Cortex of kidney (tissue), 1 donor: ENCODE results near the gene GSTM2.
"Not testable (repeated sequence)": the region's sequence is repeated elsewhere in the genome, so short reads cannot be mapped to it uniquely, and the experiment has no call there.

Experiments
- DNase-seq: peaks from one replicate; lab custom pipeline; 2025; lab: John Stamatoyannopoulos, UW

The GSTM2 gene

GRCh38 chr1:109677459-109677858, 9.6 kb downstream of the GSTM2 start:
- no peak for DNase-seq

GRCh38 chr1:109678637-109679036, 10.8 kb downstream of the GSTM2 start:
- DNase-seq = not testable (repeated sequence)

- DNase-seq = not testable (repeated sequence)
These were observed 16.9 kb downstream of the GSTM2 start for GRCh38 chr1:109684777-109685176.

- DNase-seq = not testable (repeated sequence)
These were observed 17.5 kb downstream of the GSTM2 start for GRCh38 chr1:109685399-109685798.

- not testable (repeated sequence) for DNase-seq
These were observed 18.0 kb downstream of the GSTM2 start for GRCh38 chr1:109685890-109686289.

- DNase-seq = not testable (repeated sequence)
These were observed 19.3 kb downstream of the GSTM2 start for GRCh38 chr1:109687109-109687508.

GRCh38 chr1:109687641-109688499, 20.0 kb downstream of the GSTM2 start, which contains the start of gene GSTM1:
Gene GSTM1, plus strand, starts transcription at chr1:109687817. Its CDS starts 57 bp downstream, at chr1:109687874.
- DNase-seq = no peak

- DNase-seq = no peak
These were observed 22.1 kb downstream of the GSTM2 start for GRCh38 chr1:109689844-109690405.

GRCh38 chr1:109691759-109692158, 23.9 kb downstream of the GSTM2 start:
- no peak for DNase-seq

GRCh38 chr1:109694400-109694799, 26.5 kb downstream of the GSTM2 start:
- DNase-seq = not testable (repeated sequence)

GRCh38 chr1:109695138-109695537, 27.3 kb downstream of the GSTM2 start:
- not testable (repeated sequence) for DNase-seq

GRCh38 chr1:109697066-109697465, 29.2 kb downstream of the GSTM2 start:
- DNase-seq = no peak

GRCh38 chr1:109697861-109698260, 30.0 kb downstream of the GSTM2 start:
- DNase-seq = not testable (repeated sequence)

- DNase-seq = not testable (repeated sequence)
These were observed 35.1 kb downstream of the GSTM2 start for GRCh38 chr1:109702940-109703339.

GRCh38 chr1:109704173-109704572, 36.3 kb downstream of the GSTM2 start:
- no peak for DNase-seq

GRCh38 chr1:109705411-109705810, 37.6 kb downstream of the GSTM2 start:
- no peak for DNase-seq

- not testable (repeated sequence) for DNase-seq
These were observed 41.1 kb downstream of the GSTM2 start for GRCh38 chr1:109708949-109709348.

GRCh38 chr1:109709822-109710221, 42.0 kb downstream of the GSTM2 start:
- not testable (repeated sequence) for DNase-seq

GRCh38 chr1:109711593-109712320, 43.9 kb downstream of the GSTM2 start, which contains the start of gene GSTM5:
Gene GSTM5, plus strand, starts transcription at chr1:109712251. Its CDS starts 62 bp downstream, at chr1:109712313.
- not testable (repeated sequence) for DNase-seq

- DNase-seq = no peak
These were observed 44.5 kb downstream of the GSTM2 start for GRCh38 chr1:109712321-109712864.

- no peak for DNase-seq
These were observed 45.8 kb downstream of the GSTM2 start for GRCh38 chr1:109713636-109714035.
